Measurements from ENCODE around the gene ARID5B. TPM values are rescaled to one million over a fixed set of nuclear protein-coding genes. Genes with fewer than 3 reads are reported as not detected.
A peak's percentile ranks its signal among the peaks of the same experiment; 100 is the strongest.

ARID5B gene
- total RNA-seq, 1 experiment from 2014 or later, result 0.04 TPM

DNA sequence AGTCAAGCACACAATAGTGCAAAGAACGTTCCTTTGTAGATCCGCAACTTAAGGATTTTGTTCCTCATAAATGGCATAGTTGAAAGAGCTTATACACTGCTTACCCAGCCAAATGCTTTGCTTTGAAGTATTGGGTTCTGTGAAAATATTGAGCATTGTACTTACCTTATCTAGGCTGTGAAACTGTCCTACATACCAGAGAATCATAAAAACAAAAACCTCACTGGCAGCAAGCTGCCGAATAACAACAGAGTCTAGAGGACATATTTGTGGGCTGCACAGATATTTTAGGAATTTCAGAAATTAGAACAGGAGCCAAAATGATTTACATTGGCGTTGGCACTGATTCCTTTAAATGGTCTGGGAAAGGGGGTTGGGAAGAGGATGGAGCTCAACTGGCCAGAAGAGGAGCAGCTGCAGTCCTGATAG, 192.4 kb downstream of the ARID5B start:
- H3K4me3 Mint-ChIP-seq, result no peak overlapping the region
- Histone ChIP-seq H3K27ac (ENCODE audit: insufficient read length, low read depth, low read length) (no peak overlapping the region), H2BK120ac (ENCODE audit: low read depth, low read length, poor library complexity, severe bottlenecking) (no peak overlapping the region)

More for the DNA sequence above, 192.4 kb downstream of the ARID5B start:
- H3K9me3 ChIP-seq (ENCODE audit: control insufficient read depth, low read depth, low read length), result no peaks in the 10 kb centered on the region
- H2AK5ac ChIP-seq (ENCODE audit: insufficient read length, low read length), result no peak overlapping the region
- no peaks in the 10 kb centered on the region for H3K36me3 Mint-ChIP-seq (ENCODE audit: insufficient read depth in 1 of 3, low read depth in 3 of 3)
- no peak overlapping the region for H3K4ac ChIP-seq (ENCODE audit: low read depth, low read length)
- H4K91ac ChIP-seq (ENCODE audit: insufficient read length, low read depth, low read length), result no peak overlapping the region
- no peak overlapping the region for H2BK12ac ChIP-seq (ENCODE audit: insufficient read length, low read depth, low read length)
- no peaks in the 10 kb centered on the region for H3K23me2 ChIP-seq (ENCODE audit: insufficient read length, low read depth, low read length, poor library complexity, severe bottlenecking)
- WGBS (ENCODE audit: extremely low coverage, insufficient read length, low lambda C conversion rate), result no CpG with 5 or more reads among the region's 4 CpGs
- H3K9me3 Mint-ChIP-seq, result no peaks in the 10 kb centered on the region
- no peaks in the 10 kb centered on the region for H3K27me3 ChIP-seq (ENCODE audit: insufficient read depth, low read length)
- no peaks in the 10 kb centered on the region for H3K79me2 ChIP-seq (ENCODE audit: insufficient read depth, low read length)
- H3K27me3 Mint-ChIP-seq (ENCODE audit: low read depth), result no peaks in the 10 kb centered on the region
- no peak overlapping the region for H2BK5ac ChIP-seq (ENCODE audit: insufficient read length, low read length)
- no peak overlapping the region for H3K14ac ChIP-seq (ENCODE audit: insufficient read depth, low read length)
- no peak overlapping the region for H3K18ac ChIP-seq (ENCODE audit: insufficient read length, low read depth, low read length)
- no peaks in the 10 kb centered on the region for H3K79me1 ChIP-seq (ENCODE audit: insufficient read depth, low read depth, low read length, poor library complexity, severe bottlenecking)
- no peak overlapping the region for H2BK20ac ChIP-seq (ENCODE audit: low read depth, low read length, poor library complexity, severe bottlenecking)
- no peak overlapping the region for H3T11ph ChIP-seq (ENCODE audit: low read length)
- no peak for DNase-seq
- no peak overlapping the region for H4K5ac ChIP-seq (ENCODE audit: insufficient read length, low read depth, low read length)
- H2AFZ ChIP-seq (ENCODE audit: low read length), result no peak overlapping the region
- H2BK15ac ChIP-seq (ENCODE audit: low read depth, low read length), result no peak overlapping the region
- no peaks in the 10 kb centered on the region for H4K20me1 ChIP-seq (ENCODE audit: control insufficient read depth, insufficient read depth, insufficient read length)
- H4K8ac ChIP-seq (replicated peaks; ENCODE audit: insufficient read length, low read depth, low read length), result no peak overlapping the region
- H3K4me1 Mint-ChIP-seq, result peaks cover 6 to 9% of the 10 kb centered on the region in 2 experiments; a peak in 3 of 4 replicates
- no peaks in the 10 kb centered on the region; the same call in 1 of the 2 replicates for H3K4me1 ChIP-seq (ENCODE audit: insufficient read depth, low read length)
- TF ChIP-seq, protein P1, sequence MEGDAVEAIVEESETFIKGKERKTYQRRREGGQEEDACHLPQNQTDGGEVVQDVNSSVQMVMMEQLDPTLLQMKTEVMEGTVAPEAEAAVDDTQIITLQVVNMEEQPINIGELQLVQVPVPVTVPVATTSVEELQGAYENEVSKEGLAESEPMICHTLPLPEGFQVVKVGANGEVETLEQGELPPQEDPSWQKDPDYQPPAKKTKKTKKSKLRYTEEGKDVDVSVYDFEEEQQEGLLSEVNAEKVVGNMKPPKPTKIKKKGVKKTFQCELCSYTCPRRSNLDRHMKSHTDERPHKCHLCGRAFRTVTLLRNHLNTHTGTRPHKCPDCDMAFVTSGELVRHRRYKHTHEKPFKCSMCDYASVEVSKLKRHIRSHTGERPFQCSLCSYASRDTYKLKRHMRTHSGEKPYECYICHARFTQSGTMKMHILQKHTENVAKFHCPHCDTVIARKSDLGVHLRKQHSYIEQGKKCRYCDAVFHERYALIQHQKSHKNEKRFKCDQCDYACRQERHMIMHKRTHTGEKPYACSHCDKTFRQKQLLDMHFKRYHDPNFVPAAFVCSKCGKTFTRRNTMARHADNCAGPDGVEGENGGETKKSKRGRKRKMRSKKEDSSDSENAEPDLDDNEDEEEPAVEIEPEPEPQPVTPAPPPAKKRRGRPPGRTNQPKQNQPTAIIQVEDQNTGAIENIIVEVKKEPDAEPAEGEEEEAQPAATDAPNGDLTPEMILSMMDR (conservative IDR thresholded peaks at IDR 0.05), result no peak
- no peak overlapping the region for H3K9ac ChIP-seq (ENCODE audit: extremely low read depth, insufficient read length, low read length)
- H3K27ac Mint-ChIP-seq, result 0 out of 7 replicates have a peak overlapping the region, but pooled peaks of 1 of the 3 experiments have one; percentile 29
- H3K23ac ChIP-seq (ENCODE audit: insufficient read length, low read depth, low read length), result no peak overlapping the region
- no peak overlapping the region for H3K4me2 ChIP-seq (ENCODE audit: insufficient read depth, insufficient read length, low read length)
- no peak overlapping the region for H3K56ac ChIP-seq (ENCODE audit: insufficient read length, low read depth, low read length)
